Measurements from ENCODE around the gene COL13A1.

DNA sequence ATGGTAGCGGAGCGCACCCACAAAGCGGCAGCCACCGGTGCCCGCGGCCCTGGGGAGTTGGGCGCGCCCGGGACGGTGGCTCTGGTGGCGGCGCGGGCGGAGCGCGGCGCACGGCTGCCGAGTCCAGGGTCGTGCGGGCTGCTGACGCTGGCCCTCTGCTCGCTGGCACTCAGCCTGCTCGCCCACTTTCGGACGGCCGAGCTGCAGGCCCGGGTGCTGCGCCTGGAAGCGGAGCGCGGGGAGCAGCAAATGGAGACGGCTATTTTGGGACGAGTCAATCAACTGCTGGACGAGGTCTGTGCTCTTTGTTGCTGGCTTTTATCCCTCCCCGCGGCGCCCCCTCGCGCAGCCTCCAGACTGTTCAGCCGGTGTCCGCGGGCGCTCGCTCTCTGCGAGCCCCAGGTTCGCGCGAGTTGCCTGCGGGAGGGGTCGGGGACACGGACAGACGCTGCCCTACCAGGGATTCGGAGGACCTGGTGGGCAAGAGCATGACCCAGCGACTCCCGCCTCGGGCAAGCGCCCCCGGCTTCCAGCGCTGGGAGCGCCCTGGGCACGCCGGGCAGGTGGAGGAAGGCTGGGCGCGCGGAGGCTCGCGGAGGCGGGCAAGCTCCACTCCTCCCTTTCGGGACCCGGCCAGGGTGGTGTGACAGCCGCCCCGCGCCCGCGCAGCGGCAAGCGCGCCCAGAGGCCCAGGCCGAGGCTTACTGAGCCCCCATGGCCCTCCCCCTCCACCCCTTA lies 887 bp downstream of the COL13A1 start:
- TF ChIP-seq POLR2A (IDR thresholded peaks at IDR 0.05; ENCODE audit: low read depth), result no peak
- TF ChIP-seq, protein P1, sequence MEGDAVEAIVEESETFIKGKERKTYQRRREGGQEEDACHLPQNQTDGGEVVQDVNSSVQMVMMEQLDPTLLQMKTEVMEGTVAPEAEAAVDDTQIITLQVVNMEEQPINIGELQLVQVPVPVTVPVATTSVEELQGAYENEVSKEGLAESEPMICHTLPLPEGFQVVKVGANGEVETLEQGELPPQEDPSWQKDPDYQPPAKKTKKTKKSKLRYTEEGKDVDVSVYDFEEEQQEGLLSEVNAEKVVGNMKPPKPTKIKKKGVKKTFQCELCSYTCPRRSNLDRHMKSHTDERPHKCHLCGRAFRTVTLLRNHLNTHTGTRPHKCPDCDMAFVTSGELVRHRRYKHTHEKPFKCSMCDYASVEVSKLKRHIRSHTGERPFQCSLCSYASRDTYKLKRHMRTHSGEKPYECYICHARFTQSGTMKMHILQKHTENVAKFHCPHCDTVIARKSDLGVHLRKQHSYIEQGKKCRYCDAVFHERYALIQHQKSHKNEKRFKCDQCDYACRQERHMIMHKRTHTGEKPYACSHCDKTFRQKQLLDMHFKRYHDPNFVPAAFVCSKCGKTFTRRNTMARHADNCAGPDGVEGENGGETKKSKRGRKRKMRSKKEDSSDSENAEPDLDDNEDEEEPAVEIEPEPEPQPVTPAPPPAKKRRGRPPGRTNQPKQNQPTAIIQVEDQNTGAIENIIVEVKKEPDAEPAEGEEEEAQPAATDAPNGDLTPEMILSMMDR (IDR thresholded peaks at IDR 0.05), result peak in 1 of 3 experiments; percentile 10
